Colonic mucosa (tissue), 4 donors: ENCODE measurements around the gene CHAD. TPM values are rescaled to one million over a fixed set of nuclear protein-coding genes. Genes with fewer than 3 reads are reported as not detected.
"Not testable (repeated sequence)": the region's sequence is repeated elsewhere in the genome, so short reads cannot be mapped to it uniquely, and the experiment has no call there.

ENCODE experiments used
- DNase-seq: peaks from one replicate; pipeline ENCODE4 v3.0.0-alpha.2; 2020
- H3K27ac ChIP-seq: fragments of 200-600 bp; one replicate; pipeline ENCODE4 v1.8.0; 2021
- H3K27me3 ChIP-seq: fragments of 200-600 bp; one replicate; pipeline ENCODE4 v1.8.0; 2021
- H3K36me3 ChIP-seq: fragments of 200-600 bp; one replicate; pipeline ENCODE4 v1.8.0; 2021
- H3K4me1 ChIP-seq: fragments of 200-600 bp; one replicate; pipeline ENCODE4 v1.8.0; 2021; ENCODE audit warnings: mild to moderate bottlenecking
- H3K4me3 ChIP-seq: fragments of 200-600 bp; one replicate; pipeline ENCODE4 v1.8.0; 2021
- H3K9ac ChIP-seq, 2 donors: one replicate each; pipeline ENCODE4 v1.7.0; 2013; ENCODE audit warnings: control low read depth in 2 of 2, low read depth in 2 of 2, low read length in 2 of 2
- H3K9me3 ChIP-seq: fragments of 200-600 bp; one replicate; pipeline ENCODE4 v1.8.0; 2021
- intact Hi-C: fragments of 100-400 bp; cut with DNase I; formaldehyde crosslinking; loops from one replicate; pipeline ENCODE4 v1.14.1; 2022
- total RNA-seq, 2 donors: library from RNA; stranded (reverse); fragmentation: NEBNext Ultra II Directional in 1 of 2; extraction: Animal tissue kit (Norgen Biotek cat#: 25700) in 1 of 2; gene quantifications; one replicate each; pipeline ENCODE4 v1.2.1, GENCODE V29; 2021
- TF ChIP-seq, protein P1 (sequence below): fragments of 200-600 bp; IDR thresholded peaks from one replicate; pipeline ENCODE4 v1.8.0; 2022; ENCODE audit warnings: antibody characterized with exemption, mild to moderate bottlenecking
- donor health status: healthy.
- donor health status: DM: no; HTN: no; CAD: no.
- donor health status: DM: no; HTN: no; CAD: no.

The CHAD gene
- total RNA-seq, 2 donors from 2014 or later: 1.8 to 3.6 TPM

GRCh38 chr17:50432125-50432762, 36.4 kb downstream of the CHAD start:
- Histone ChIP-seq H3K4me3 (no peak overlapping the region), H3K9ac (no peak overlapping the region), H3K4me1 (peaks cover 10% of the 10 kb centered on the region), H3K27ac (no peak overlapping the region), H3K27me3 (no peaks in the 10 kb centered on the region), H3K9me3 (no peaks in the 10 kb centered on the region), H3K36me3 (peaks cover 4% of the 10 kb centered on the region)
- intact Hi-C loops: no loop called here
- TF ChIP-seq, protein P1, sequence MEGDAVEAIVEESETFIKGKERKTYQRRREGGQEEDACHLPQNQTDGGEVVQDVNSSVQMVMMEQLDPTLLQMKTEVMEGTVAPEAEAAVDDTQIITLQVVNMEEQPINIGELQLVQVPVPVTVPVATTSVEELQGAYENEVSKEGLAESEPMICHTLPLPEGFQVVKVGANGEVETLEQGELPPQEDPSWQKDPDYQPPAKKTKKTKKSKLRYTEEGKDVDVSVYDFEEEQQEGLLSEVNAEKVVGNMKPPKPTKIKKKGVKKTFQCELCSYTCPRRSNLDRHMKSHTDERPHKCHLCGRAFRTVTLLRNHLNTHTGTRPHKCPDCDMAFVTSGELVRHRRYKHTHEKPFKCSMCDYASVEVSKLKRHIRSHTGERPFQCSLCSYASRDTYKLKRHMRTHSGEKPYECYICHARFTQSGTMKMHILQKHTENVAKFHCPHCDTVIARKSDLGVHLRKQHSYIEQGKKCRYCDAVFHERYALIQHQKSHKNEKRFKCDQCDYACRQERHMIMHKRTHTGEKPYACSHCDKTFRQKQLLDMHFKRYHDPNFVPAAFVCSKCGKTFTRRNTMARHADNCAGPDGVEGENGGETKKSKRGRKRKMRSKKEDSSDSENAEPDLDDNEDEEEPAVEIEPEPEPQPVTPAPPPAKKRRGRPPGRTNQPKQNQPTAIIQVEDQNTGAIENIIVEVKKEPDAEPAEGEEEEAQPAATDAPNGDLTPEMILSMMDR: no peak
- no peak for DNase-seq

- TF ChIP-seq, protein P1: no peak
- Histone ChIP-seq H3K9ac (no peak overlapping the region), H3K36me3 (peaks cover 4% of the 10 kb centered on the region), H3K9me3 (no peaks in the 10 kb centered on the region), H3K27ac (no peak overlapping the region), H3K4me1 (peaks cover 11% of the 10 kb centered on the region), H3K27me3 (no peaks in the 10 kb centered on the region), H3K4me3 (no peak overlapping the region)
- no peak for DNase-seq
- intact Hi-C loops: no loop called here
Measured at GRCh38 chr17:50430821-50431618, 37.7 kb downstream of the CHAD start.

DNA sequence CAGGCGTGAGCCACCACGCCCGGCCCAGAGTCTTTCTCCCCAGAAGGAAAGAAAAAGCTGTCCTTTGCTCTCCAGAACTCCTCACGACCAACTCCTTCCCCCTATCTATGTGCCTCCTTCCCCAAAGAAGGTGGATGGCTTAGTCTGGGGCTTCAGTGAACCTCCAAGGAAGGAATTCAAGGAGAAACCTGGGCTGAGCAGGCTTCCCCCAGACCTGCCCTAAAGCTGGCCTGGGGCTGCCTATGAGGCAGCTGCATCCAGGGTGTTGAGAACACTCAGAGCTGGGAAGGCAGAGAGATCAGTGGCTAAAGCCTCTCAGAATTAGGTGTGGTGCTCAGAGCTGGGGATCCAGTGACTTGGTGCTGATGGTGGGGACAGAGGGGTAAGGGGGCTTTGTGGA, 38.9 kb downstream of the CHAD start:
- no peak for DNase-seq
- Histone ChIP-seq H3K27ac (no peak overlapping the region), H3K4me1 (peaks cover 18% of the 10 kb centered on the region), H3K36me3 (peaks cover 4% of the 10 kb centered on the region), H3K27me3 (no peaks in the 10 kb centered on the region), H3K9ac (no peak overlapping the region), H3K9me3 (no peaks in the 10 kb centered on the region), H3K4me3 (no peak overlapping the region)
- intact Hi-C loops: no loop called here
- TF ChIP-seq, protein P1: no peak

DNA sequence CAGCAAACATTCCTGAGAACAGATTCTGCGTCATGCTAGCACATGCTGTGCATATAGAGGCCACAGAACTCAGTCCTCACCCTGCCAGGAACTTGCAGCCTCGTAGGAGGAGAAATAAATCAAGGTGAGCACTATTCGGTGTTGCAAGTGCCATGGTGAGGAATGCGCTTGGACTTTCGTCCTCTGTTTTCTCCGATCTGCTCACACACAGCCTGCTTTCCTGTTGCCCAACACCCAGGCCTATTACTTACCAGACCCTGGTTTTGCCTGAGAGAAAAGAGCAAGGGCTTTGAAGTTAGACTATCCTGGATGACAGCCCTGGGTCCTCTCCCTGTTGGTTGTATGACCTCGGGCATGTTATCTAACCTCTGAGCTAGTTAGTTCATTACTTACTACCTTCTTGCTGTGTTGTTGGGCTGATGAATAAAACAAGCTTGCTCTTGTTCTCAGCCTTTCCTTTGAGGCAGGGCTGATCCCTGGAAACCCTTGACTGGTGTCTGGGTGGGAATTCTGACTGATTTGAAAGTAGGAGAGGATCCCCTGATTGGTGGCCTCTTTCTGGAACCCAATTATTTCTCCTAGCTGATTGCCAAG, 39.8 kb downstream of the CHAD start:
- Histone ChIP-seq H3K9ac (peak overlapping the region in 1 of 2 donors; percentile 38), H3K9me3 (no peaks in the 10 kb centered on the region), H3K36me3 (peaks cover 4% of the 10 kb centered on the region), H3K4me1 (peaks cover 18% of the 10 kb centered on the region), H3K4me3 (no peak overlapping the region), H3K27ac (no peak overlapping the region), H3K27me3 (no peaks in the 10 kb centered on the region)
- TF ChIP-seq, protein P1: no peak
- intact Hi-C loops: no loop called here
- DNase-seq: no peak

- intact Hi-C loops, H3K27ac ChIP-seq, H3K27me3 ChIP-seq, H3K9me3 ChIP-seq, H3K4me3 ChIP-seq, DNase-seq, H3K36me3 ChIP-seq: not testable (repeated sequence)
- H3K9ac ChIP-seq: peak overlapping the region in 1 of 2 donors; percentile 97
- peaks cover 18% of the 10 kb centered on the region for H3K4me1 ChIP-seq
Measured at GRCh38 chr17:50428126-50428525, 40.6 kb downstream of the CHAD start.
